HepG2 (cell line): ENCODE results near the gene RFC2. TPM values are rescaled to one million over a fixed set of nuclear protein-coding genes. Genes with fewer than 3 reads are reported as not detected.

Experiments
- ATAC-seq: fragments of 200-7000 bp; cut with Tn5 transposase; 3 replicates; pipeline ENCODE4 v1.9.1; 2020; ENCODE audit warnings: mild to moderate bottlenecking, moderate library complexity
- BruUV-seq: library from RNA; stranded (reverse); fragments of 400-500 nt; replicated peaks from 2 replicates; lab custom pipeline; 2021; lab: Mats Ljungman, UMichigan
- CTCF ChIA-PET: fragments of 300-600 bp; formaldehyde crosslinking; extraction: SDS; loops from one replicate; lab custom pipeline; 2021; ENCODE audit warnings: low total read pairs, inconsistent platforms, low intra/inter-chr PET ratio; lab: Yijun Ruan, JAX
- POLR2A ChIA-PET: fragments of 350-600 bp; sonication (Branson Sonifier 250); formaldehyde crosslinking; loops from one replicate; lab custom pipeline; 2020; ENCODE audit warnings: antibody characterized with exemption, inconsistent platforms; lab: Yijun Ruan, JAX
- DNase-seq: peaks from one replicate; pipeline ENCODE4 v3.0.0-alpha.2; 2015; ENCODE audit warnings: low spot score
- FAIRE-seq: peaks from 3 replicates; lab custom pipeline; 2011; peaks lifted over from hg19 to GRCh38; lab: Jason Lieb, UNC
- H2AFZ ChIP-seq: one replicate; pipeline ENCODE4 v1.6.1; 2011; ENCODE audit warnings: low read length, inconsistent platforms
- H3K27ac ChIP-seq: fragments of 300-600 bp; 3 replicates; pipeline ENCODE4 v1.8.0; 2011; ENCODE audit warnings: mixed run types, mild to moderate bottlenecking, mixed read lengths, low read length, inconsistent platforms; ENCODE audit not compliant: insufficient read depth; ENCODE audit errors: extremely low read length
- H3K27me3 ChIP-seq, 2 experiments: fragments of 200-600 bp in 1 of 2; 2 replicates in 1 of 2; 3 replicates in 1 of 2; pipeline versions ENCODE4 v1.6.0 to v1.8.0; 2011; ENCODE audit warnings: low read length in 2 of 2, mild to moderate bottlenecking in 2 of 2, moderate library complexity in 2 of 2, inconsistent platforms in 1 of 2; ENCODE audit not compliant: insufficient read depth in 2 of 2, control insufficient read depth in 1 of 2
- H3K36me3 ChIP-seq, 2 experiments: fragments of 200-600 bp in 1 of 2; replicated peaks in 1 of 2; 2 replicates in 1 of 2; 3 replicates in 1 of 2; pipeline versions ENCODE4 v1.5.1 to v1.8.0; 2011; ENCODE audit warnings: low read length in 2 of 2, inconsistent platforms in 1 of 2; ENCODE audit not compliant: insufficient read depth in 2 of 2, control insufficient read depth in 1 of 2
- H3K4me1 ChIP-seq: 2 replicates; pipeline ENCODE4 v1.5.1; 2012; ENCODE audit warnings: low read length, inconsistent platforms; ENCODE audit not compliant: insufficient read depth
- H3K4me2 ChIP-seq: 2 replicates; pipeline ENCODE4 v1.6.0; 2011; ENCODE audit warnings: low read depth, low read length, inconsistent platforms
- H3K4me3 ChIP-seq, 3 experiments: fragments of 200-600 bp in 1 of 3; sonication (generic), shearing (Covaris generic) in 1 of 3; replicated peaks in 1 of 3; 2 replicates each; pipeline ENCODE4 v1.5.1; 2011 to 2016; ENCODE audit warnings: low read length in 3 of 3, inconsistent platforms in 2 of 3, low read depth in 2 of 3, mild to moderate bottlenecking in 2 of 3, control low read depth in 1 of 3, mixed read lengths in 1 of 3; ENCODE audit not compliant: insufficient read depth in 1 of 3
- H3K79me2 ChIP-seq: one replicate; pipeline ENCODE4 v1.6.1; 2011; ENCODE audit warnings: low read length, inconsistent platforms; ENCODE audit not compliant: insufficient read depth
- H3K9ac ChIP-seq: 2 replicates; pipeline ENCODE4 v1.6.0; 2011; ENCODE audit warnings: mild to moderate bottlenecking, low read depth, low read length, inconsistent platforms; ENCODE audit not compliant: insufficient read depth
- H3K9me3 ChIP-seq: 2 replicates; pipeline ENCODE4 v1.5.1; 2012; ENCODE audit warnings: mild to moderate bottlenecking, low read length
- H4K20me1 ChIP-seq: 2 replicates; pipeline ENCODE4 v1.6.0; 2011; ENCODE audit warnings: inconsistent platforms, mild to moderate bottlenecking, low read length, moderate library complexity; ENCODE audit not compliant: insufficient read depth
- CBX5 ChIP-seq: sonication (generic); formaldehyde crosslinking; IDR thresholded peaks from 2 replicates; pipeline ENCODE4 v1.4.0; 2020; ENCODE audit warnings: missing genetic modification reagents, borderline replicate concordance
- FOXO4 ChIP-seq: sonication (generic); formaldehyde crosslinking; conservative IDR thresholded peaks from 2 replicates; pipeline ENCODE4 v1.8.1; 2023; ENCODE audit warnings: missing genetic modification reagents
- HNRNPL ChIP-seq: fragments of 200-400 bp; formaldehyde crosslinking; IDR thresholded peaks from 2 replicates; pipeline ENCODE4 v1.6.1; 2017; ENCODE audit warnings: mild to moderate bottlenecking, low read depth, low read length
- KLF15 ChIP-seq: sonication (generic); formaldehyde crosslinking; IDR thresholded peaks from 2 replicates; pipeline ENCODE4 v1.8.1; 2023; ENCODE audit warnings: borderline replicate concordance, mild to moderate bottlenecking, inconsistent platforms, missing genetic modification reagents, mixed read lengths
- LCORL ChIP-seq, 2 experiments: fragments of 450-650 bp in 1 of 2; sonication (generic) in 1 of 2; formaldehyde crosslinking in 1 of 2; IDR thresholded peaks; 2 replicates each; pipeline versions ENCODE4 v1.5.0 to v1.6.1; 2017 to 2020; ENCODE audit warnings: antibody characterized with exemption in 1 of 2, missing genetic modification reagents in 1 of 2
- NFYC ChIP-seq: IDR thresholded peaks from 2 replicates; pipeline ENCODE4 v1.6.1; 2016; ENCODE audit warnings: missing genetic modification reagents, missing compliant biosample characterization
- THAP8 ChIP-seq: sonication (generic); formaldehyde crosslinking; IDR thresholded peaks from 2 replicates; pipeline ENCODE4 v1.5.1; 2020; ENCODE audit warnings: missing genetic modification reagents, mild to moderate bottlenecking, borderline replicate concordance
- ZBTB3 ChIP-seq: sonication (generic); formaldehyde crosslinking; IDR thresholded peaks from 2 replicates; pipeline ENCODE4 v1.4.0; 2020; ENCODE audit warnings: low read depth, mild to moderate bottlenecking, moderate library complexity, missing genetic modification reagents, borderline replicate concordance
- ZBTB34 ChIP-seq: sonication (generic); formaldehyde crosslinking; IDR thresholded peaks from 2 replicates; pipeline ENCODE4 v1.8.0; 2022; ENCODE audit warnings: mild to moderate bottlenecking, missing genetic modification reagents
- ZMAT5 ChIP-seq: sonication (generic); formaldehyde crosslinking; IDR thresholded peaks from 2 replicates; pipeline ENCODE4 v1.5.0; 2020; ENCODE audit warnings: mild to moderate bottlenecking, low read depth, missing genetic modification reagents, borderline replicate concordance
- ZSCAN5A ChIP-seq: sonication (generic); formaldehyde crosslinking; IDR thresholded peaks from 2 replicates; pipeline ENCODE4 v1.8.0; 2022; ENCODE audit warnings: mild to moderate bottlenecking, missing genetic modification reagents, borderline replicate concordance
- ZZZ3 ChIP-seq: sonication (generic); formaldehyde crosslinking; IDR thresholded peaks from 2 replicates; pipeline ENCODE4 v1.4.0; 2020; ENCODE audit warnings: missing genetic modification reagents, mild to moderate bottlenecking, borderline replicate concordance
- WGBS: methylation state at CpG from one replicate; pipeline ENCODE4 v1.1.6; 2017; ENCODE audit warnings: low lambda C conversion rate; 5-methylcytosine and 5-hydroxymethylcytosine counted together
- in situ Hi-C: cut with HindIII; loops from 2 replicates; pipeline ENCODE4 v1.10.0; 2017; ENCODE audit warnings: low pct_unique_long_range_greater_than_20kb; ENCODE audit not compliant: extremely low pct_ligation_motif_present
- intact Hi-C: fragments of 100-400 bp; cut with micrococcal nuclease; formaldehyde crosslinking; loops from one replicate; pipeline ENCODE4 v1.10.0; 2022; ENCODE audit not compliant: unreplicated experiment
- polyA plus RNA-seq, 8 experiments: library from polyadenylated mRNA; depleted of rRNA in 3 of 8; stranded (reverse) in 7 of 8; unstranded in 1 of 8; fragments of >200 nt; fragmentation: Illumina TruSeq in 4 of 8; extraction: Trizol in 4 of 8; gene quantifications; 2 replicates each; pipeline versions ENCODE4 v1.2.1 to v1.2.3, GENCODE V29; 2011 to 2016; ENCODE audit warnings: low read depth in 4 of 8, missing spikeins in 1 of 8, mixed read lengths in 1 of 8; ENCODE audit not compliant: insufficient read depth in 1 of 8
- total RNA-seq, 5 experiments: library from RNA; depleted of rRNA; stranded (reverse); fragments of >200 nt; fragmentation: Illumina TruSeq; extraction: Trizol; gene quantifications; 2 replicates each; pipeline ENCODE4 v1.2.3, GENCODE V29; 2016; ENCODE audit warnings: low read depth in 1 of 5

RFC2 gene
- total and polyA plus RNA-seq, 2 of the 13 experiments (the other 11 are each of a cell fraction or from before 2014, with no cell fraction given), result 14.6 to 43.5 TPM

GRCh38 chr7:74183142-74183541, 71.1 kb downstream of the RFC2 start:
- DNase-seq (no peak), ATAC-seq (peak; percentile 36; the same call in 2 of the 3 replicates), FAIRE-seq (no peak)
- Histone ChIP-seq H3K9ac (no peak overlapping the region), H4K20me1 (peaks cover 100% of the 10 kb centered on the region), H3K4me1 (peaks cover 42% of the 10 kb centered on the region), H3K4me2 (no peak overlapping the region), H3K4me3 (no peak overlapping the region), H3K27me3 (no peaks in the 10 kb centered on the region), H3K79me2 (peaks cover 98% of the 10 kb centered on the region), H3K36me3 (peaks cover 13 to 54% of the 10 kb centered on the region in 2 experiments), H3K9me3 (no peaks in the 10 kb centered on the region), H3K27ac (no peak overlapping the region), H2AFZ (no peak overlapping the region)
- intact Hi-C loops (loop anchor here (1.0 kb wide), 1 partner anchor 116 kb away; no protein-coding TSS in a partner anchor), in situ Hi-C loops (no loop called here)
- WGBS, result 90% methylated on average over 3 of the region's 3 CpGs
- ChIA-PET POLR2A (interaction anchor here (0.9 to 1.4 kb wide), 2 partner anchors 10 kb away, joined by 3 to 5 read pairs; partner anchors contain the start of gene EIF4H), CTCF (interaction anchor here (1.8 kb wide), 1 partner anchor 115 kb away, joined by 10 read pairs; no protein-coding TSS in a partner anchor)
- no TSS peak for BruUV-seq
- TF ChIP-seq CBX5 (CRISPR knock-in tag) (no peak), ZZZ3 (CRISPR knock-in tag) (no peak), ZBTB3 (CRISPR knock-in tag) (no peak), HNRNPL (no peak), ZBTB34 (no peak), LCORL (IDR thresholded peaks at IDR 0.05) (no peak), LCORL (CRISPR knock-in tag; IDR thresholded peaks at IDR 0.05) (no peak), ZMAT5 (no peak), NFYC (no peak), FOXO4 (no peak), ZSCAN5A (CRISPR knock-in tag) (no peak), THAP8 (no peak), KLF15 (no peak)
